ENCODE data around the gene HIVEP3.

DNA sequence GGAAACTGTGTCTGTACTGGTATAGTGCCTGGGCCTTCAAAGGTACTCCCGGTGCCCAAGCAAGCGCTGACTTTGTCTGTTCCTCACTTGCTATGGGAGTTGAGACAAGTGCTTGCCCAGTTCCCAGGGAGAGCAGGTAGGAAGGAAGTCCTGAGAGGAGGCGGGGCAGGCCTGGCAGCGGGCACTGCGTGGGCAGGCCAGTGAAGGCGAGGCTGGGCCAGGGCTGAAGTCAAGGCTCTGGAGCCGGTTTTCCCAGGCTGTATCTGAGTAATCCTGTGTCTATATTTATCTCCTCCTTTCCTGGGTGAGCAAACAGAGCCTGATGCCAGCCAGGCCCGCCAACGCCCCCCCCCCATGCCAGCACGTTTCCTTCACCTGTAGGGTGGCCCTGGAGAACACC is 418.3 kb downstream of the HIVEP3 start:
- TF ChIP-seq EP300 (IDR thresholded peaks at IDR 0.05) (no peak), POLR2A (IDR thresholded peaks at IDR 0.05; ENCODE audit: low read depth) (no peak), POLR2AphosphoS5 (IDR thresholded peaks at IDR 0.05) (peak; percentile 24 to 33)
- TF ChIP-seq, protein P1, sequence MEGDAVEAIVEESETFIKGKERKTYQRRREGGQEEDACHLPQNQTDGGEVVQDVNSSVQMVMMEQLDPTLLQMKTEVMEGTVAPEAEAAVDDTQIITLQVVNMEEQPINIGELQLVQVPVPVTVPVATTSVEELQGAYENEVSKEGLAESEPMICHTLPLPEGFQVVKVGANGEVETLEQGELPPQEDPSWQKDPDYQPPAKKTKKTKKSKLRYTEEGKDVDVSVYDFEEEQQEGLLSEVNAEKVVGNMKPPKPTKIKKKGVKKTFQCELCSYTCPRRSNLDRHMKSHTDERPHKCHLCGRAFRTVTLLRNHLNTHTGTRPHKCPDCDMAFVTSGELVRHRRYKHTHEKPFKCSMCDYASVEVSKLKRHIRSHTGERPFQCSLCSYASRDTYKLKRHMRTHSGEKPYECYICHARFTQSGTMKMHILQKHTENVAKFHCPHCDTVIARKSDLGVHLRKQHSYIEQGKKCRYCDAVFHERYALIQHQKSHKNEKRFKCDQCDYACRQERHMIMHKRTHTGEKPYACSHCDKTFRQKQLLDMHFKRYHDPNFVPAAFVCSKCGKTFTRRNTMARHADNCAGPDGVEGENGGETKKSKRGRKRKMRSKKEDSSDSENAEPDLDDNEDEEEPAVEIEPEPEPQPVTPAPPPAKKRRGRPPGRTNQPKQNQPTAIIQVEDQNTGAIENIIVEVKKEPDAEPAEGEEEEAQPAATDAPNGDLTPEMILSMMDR (IDR thresholded peaks at IDR 0.05) = no peak
